Endodermal cell (in vitro differentiated cells): ENCODE data around the gene TAF11L6. TPM values are rescaled to one million over a fixed set of nuclear protein-coding genes. Genes with fewer than 3 reads are reported as not detected.
"Not testable (repeated sequence)": the region's sequence is repeated elsewhere in the genome, so short reads cannot be mapped to it uniquely, and the experiment has no call there.

ENCODE experiments used
- DNase-seq: peaks from one replicate; pipeline ENCODE4 v3.0.0-alpha.2; 2017
- H3K27ac ChIP-seq: 2 replicates; pipeline ENCODE4 v1.5.1; 2013; ENCODE audit warnings: mild to moderate bottlenecking, low read depth, low read length, moderate library complexity
- H3K27me3 ChIP-seq: 2 replicates; pipeline ENCODE4 v1.6.1; 2013; ENCODE audit warnings: mild to moderate bottlenecking, low read length, moderate library complexity; ENCODE audit not compliant: insufficient read depth, control insufficient read depth, poor library complexity, severe bottlenecking
- H3K36me3 ChIP-seq: 2 replicates; pipeline ENCODE4 v1.7.0; 2013; ENCODE audit warnings: mild to moderate bottlenecking, low read length, moderate library complexity; ENCODE audit not compliant: control insufficient read depth, insufficient read depth
- H3K4me1 ChIP-seq: one replicate; pipeline ENCODE4 v1.7.0; 2013; ENCODE audit warnings: low read length; ENCODE audit not compliant: control insufficient read depth, insufficient read depth
- H3K4me3 ChIP-seq: 2 replicates; pipeline ENCODE4 v1.5.1; 2013; ENCODE audit warnings: mild to moderate bottlenecking, low read length, moderate library complexity
- H3K9ac ChIP-seq: 2 replicates; pipeline ENCODE4 v1.6.1; 2013; ENCODE audit warnings: mild to moderate bottlenecking, low read length, moderate library complexity; ENCODE audit not compliant: poor library complexity, severe bottlenecking; ENCODE audit errors: extremely low read depth
- H3K9me3 ChIP-seq: 2 replicates; pipeline ENCODE4 v1.6.1; 2013; ENCODE audit warnings: mild to moderate bottlenecking, low read length, moderate library complexity; ENCODE audit not compliant: control insufficient read depth
- H3K27ac Mint-ChIP-seq: 2 replicates; pipeline ENCODE4 v1.8.0; 2020; ENCODE audit warnings: mixed read lengths
- H3K27me3 Mint-ChIP-seq: 2 replicates; pipeline ENCODE4 v1.8.0; 2021; ENCODE audit warnings: mild to moderate bottlenecking, mixed read lengths; ENCODE audit not compliant: insufficient read depth
- H3K36me3 Mint-ChIP-seq: 2 replicates; pipeline ENCODE4 v1.8.0; 2020; ENCODE audit warnings: low read depth, mixed read lengths
- H3K4me1 Mint-ChIP-seq: 2 replicates; pipeline ENCODE4 v1.8.0; 2020; ENCODE audit warnings: mixed read lengths
- H3K4me3 Mint-ChIP-seq: 2 replicates; pipeline ENCODE4 v1.8.0; 2020; ENCODE audit warnings: mild to moderate bottlenecking, moderate library complexity, mixed read lengths
- H3K9me3 Mint-ChIP-seq: 2 replicates; pipeline ENCODE4 v1.8.0; 2020; ENCODE audit warnings: mild to moderate bottlenecking, mixed read lengths
- WGBS, 2 experiments: methylation state at CpG; one replicate each; pipeline versions ENCODE4 v1.1.5 to v1.1.7; 2013; ENCODE audit warnings: missing lambda C conversion rate in 2 of 2, mixed read lengths in 1 of 2; ENCODE audit not compliant: insufficient coverage in 1 of 2, insufficient read length in 1 of 2; 5-methylcytosine and 5-hydroxymethylcytosine counted together
- total RNA-seq, 2 donors: library from RNA; stranded (reverse); fragmentation: NEBNext Ultra II Directional in 1 of 2; extraction: Animal tissue kit (Norgen Biotek cat#: 25700) in 1 of 2; gene quantifications; 2 replicates in 1 of 2; 3 replicates in 1 of 2; pipeline ENCODE4 v1.2.1, GENCODE V29; 2021

TAF11L6 gene
- total RNA-seq, 2 donors from 2014 or later, result not detected

- 91 to 92% methylated on average over 5 to 6 of the region's 17 CpGs for WGBS, 2 experiments
- H3K27ac ChIP-seq, H3K27ac Mint-ChIP-seq, H3K4me1 Mint-ChIP-seq, H3K4me1 ChIP-seq, H3K4me3 Mint-ChIP-seq, H3K9me3 Mint-ChIP-seq, H3K9me3 ChIP-seq, H3K4me3 ChIP-seq, H3K36me3 Mint-ChIP-seq, H3K27me3 ChIP-seq, DNase-seq, H3K27me3 Mint-ChIP-seq, H3K36me3 ChIP-seq, H3K9ac ChIP-seq: not testable (repeated sequence)
Observed at GRCh38 chr5:17526504-17526903, 2.0 kb upstream of the TAF11L6 start.

Other genes with a start within 250 kb of the TAF11L6 start
- gene TAF11L2, start 30.4 kb upstream of the TAF11L6 start, total RNA-seq, result not detected
- gene TAF11L3, start 10.3 kb upstream of the TAF11L6 start, total RNA-seq, result not detected
- not detected for gene TAF11L4, start 6.9 kb upstream of the TAF11L6 start, total RNA-seq
- not detected for gene TAF11L5, start 3.4 kb upstream of the TAF11L6 start, total RNA-seq
- not detected for gene TAF11L7, start 57.1 kb downstream of the TAF11L6 start, total RNA-seq
- gene TAF11L8, start 62.3 kb downstream of the TAF11L6 start, total RNA-seq, result not detected
- not detected for gene TAF11L9, start 65.7 kb downstream of the TAF11L6 start, total RNA-seq
- gene TAF11L10, start 69.2 kb downstream of the TAF11L6 start, total RNA-seq, result not detected
- gene TAF11L11, start 75.5 kb downstream of the TAF11L6 start, total RNA-seq, result not detected
- not detected for gene TAF11L12, start 81.7 kb downstream of the TAF11L6 start, total RNA-seq
- gene TAF11L13, start 103.4 kb downstream of the TAF11L6 start, total RNA-seq, result not detected
- not detected for gene TAF11L14, start 105.8 kb downstream of the TAF11L6 start, total RNA-seq